Right renal cortex interstitium (tissue), 3 donors: ENCODE data around the gene RFX3. TPM values are rescaled to one million over a fixed set of nuclear protein-coding genes. Genes with fewer than 3 reads are reported as not detected.

Experiments used
- DNase-seq, 3 donors: peaks; one replicate each; pipeline ENCODE4 v3.0.0-alpha.2; 2013; ENCODE audit warnings: low read depth in 3 of 3, low spot score in 2 of 3
- polyA plus RNA-seq, 3 donors: library from polyadenylated mRNA; unstranded; fragments of 120-200 nt; gene quantifications; one replicate each; pipeline ENCODE4 v1.2.1, GENCODE V29; 2013; ENCODE audit not compliant: insufficient read length in 3 of 3

Gene RFX3
- polyA plus RNA-seq, 3 donors, result 15.9 to 18.0 (median 17.4) TPM

DNA sequence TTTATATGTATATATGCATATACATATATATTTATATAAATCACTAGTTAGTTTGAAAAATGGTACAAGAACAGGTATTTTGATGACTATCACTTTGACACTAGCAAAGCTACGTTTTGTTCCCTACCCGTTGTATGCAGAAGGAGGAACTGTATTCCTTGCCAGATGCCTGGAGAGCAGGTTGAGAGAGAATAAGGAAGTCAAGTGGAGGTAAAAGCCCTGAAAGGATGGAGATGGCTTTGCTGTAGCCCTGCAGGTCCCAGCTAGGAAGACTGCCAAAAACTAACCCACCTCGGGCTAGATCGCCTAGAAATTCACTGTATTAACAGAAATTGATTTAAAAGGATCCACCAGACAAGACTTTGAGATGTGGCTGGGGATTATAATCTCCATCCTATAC is 229.3 kb downstream of the RFX3 start:
- no peak for DNase-seq

- no peak for DNase-seq
These were observed 233.5 kb downstream of the RFX3 start for GRCh38 chr9:3292311-3292710.

GRCh38 chr9:3290231-3290840 is 235.5 kb downstream of the RFX3 start:
- DNase-seq, result no peak

- DNase-seq, result no peak
These were observed 237.1 kb downstream of the RFX3 start for GRCh38 chr9:3288686-3289085.

DNA sequence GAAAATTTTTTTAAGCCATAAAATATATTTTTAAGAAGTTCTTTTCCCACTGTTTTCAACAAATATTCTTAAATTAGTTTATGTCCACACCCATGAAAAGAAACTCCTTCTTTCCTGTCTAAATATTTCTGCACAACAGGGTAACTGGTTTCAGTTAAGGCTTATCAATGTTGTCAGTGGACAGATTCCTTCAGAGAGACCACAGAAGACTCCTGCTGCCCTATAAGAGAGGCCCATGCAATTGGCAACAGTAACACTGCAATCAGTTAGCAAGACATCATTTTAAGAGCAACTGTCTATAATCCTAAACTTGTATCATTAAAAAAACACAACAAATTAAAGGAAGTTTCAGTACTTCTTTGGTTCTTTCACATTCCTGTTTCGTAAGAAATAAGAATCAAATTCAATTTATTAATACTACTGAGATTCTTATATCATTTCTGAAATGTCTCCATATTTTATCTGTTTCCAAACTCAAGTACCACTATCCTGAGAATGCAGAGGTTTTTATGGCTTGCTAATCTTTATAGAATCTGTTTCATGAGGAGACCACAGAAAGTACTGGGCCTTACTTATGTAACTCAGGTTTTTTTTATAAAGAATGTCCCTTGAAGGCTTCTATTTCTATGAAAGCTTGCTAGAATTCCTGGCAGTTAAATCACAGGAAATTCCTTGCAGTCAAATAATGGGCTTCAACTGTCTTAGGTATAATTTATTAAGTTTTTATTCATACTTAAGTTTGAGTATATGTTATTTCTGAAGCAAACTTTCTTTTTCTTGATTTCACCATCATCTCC is 240.2 kb downstream of the RFX3 start:
- no peak for DNase-seq

GRCh38 chr9:3282365-3282764 is 243.4 kb downstream of the RFX3 start:
- DNase-seq, result no peak

DNA sequence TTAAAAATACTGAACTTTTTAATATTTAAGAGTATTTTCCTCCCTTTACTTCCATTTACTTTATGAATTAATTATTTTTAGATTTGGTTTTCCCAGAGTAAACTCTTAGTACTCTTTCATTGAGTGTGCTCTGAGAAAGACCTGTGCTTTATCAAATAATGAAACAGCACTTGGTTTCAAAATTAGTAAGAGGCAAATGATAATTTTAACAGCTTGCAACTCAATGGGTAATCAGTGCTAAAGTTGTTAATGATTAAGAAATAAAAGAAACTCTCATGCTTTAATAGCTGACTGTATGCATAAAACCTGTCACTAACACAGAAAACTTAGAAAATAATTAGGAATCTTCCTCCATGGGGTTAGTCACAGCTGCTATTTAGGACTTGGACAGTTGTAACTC is 244.4 kb downstream of the RFX3 start:
- DNase-seq, result no peak

GRCh38 chr9:3277200-3277599 is 248.6 kb downstream of the RFX3 start:
- DNase-seq, result no peak

DNA sequence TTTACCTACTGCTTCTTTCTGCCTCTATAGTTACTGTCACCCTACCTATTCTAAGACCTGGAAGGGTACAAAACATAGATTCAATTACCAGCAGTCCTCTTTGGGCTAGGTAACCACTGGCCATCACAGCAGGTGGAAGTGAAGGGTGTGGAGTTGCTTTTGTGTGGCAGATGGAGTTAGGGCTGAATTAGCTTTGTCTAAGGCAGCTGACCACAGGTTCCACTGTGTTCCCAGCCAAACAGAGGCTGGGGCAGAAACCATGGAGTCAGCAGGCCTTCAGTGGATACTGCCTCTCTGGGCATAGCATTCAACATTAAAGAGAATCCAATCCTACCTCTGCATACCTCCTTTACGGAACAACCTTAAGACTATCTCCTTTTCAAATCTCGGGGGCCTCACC is 254.2 kb downstream of the RFX3 start:
- DNase-seq, result no peak

DNA sequence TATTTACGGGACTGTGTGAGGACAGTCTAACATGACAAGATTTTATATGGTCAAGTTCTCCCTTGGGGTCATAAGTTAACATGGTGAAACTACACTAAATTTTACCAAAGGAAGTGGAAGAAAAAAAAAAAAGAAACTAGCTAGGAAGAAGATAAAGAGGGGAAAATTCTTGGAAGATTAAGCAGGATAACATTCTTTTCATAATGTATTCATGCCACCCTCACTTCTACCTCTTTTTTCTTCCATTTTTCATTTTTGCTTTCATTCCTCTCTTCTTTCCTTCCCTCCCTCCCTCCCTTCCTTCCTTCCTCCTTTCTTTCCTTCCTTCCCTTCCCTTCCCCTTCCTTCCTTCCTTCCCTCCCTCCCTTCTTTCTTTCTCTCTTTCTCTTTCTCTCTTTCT is 254.6 kb downstream of the RFX3 start:
- no peak for DNase-seq

DNA sequence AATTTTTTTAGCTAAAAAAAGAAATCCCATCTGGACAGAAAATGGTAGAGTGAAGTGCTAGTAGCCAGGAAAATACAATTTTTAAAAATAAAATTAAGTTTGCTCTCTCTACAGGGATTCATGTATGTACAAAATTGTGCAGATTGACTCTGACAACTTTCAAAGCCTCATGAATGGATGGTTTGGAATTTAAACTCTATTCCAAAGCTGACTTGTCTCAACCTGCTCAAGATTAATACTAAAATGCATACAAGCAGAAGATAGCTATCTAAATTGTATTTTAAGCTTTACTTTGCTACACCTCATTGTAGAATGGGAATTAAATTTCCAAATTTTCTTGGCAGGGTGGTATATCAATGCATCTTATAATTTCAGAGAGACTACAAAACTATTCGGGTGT is 257.6 kb downstream of the RFX3 start:
- no peak for DNase-seq

DNA sequence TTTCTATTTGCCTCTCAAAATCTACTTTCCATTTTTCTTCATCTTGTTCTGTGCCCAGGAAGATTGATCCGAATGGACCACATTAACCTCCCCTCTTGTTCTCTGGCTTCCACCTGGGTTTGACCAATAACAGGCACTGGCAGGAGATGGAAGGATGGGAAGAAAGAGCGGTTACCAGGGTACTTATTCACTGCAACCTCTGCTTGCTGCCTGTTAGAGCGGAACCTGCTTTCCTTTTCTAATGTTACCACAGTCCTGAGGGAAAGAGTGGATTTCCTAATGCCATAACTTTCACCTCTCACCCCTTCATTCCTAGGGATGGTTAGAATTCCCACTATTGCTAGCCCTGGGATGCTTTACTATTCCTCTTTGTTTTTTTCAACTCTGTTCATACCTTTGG is 262.1 kb downstream of the RFX3 start:
- DNase-seq, result no peak

- no peak for DNase-seq
These were observed 262.8 kb downstream of the RFX3 start for GRCh38 chr9:3262826-3263529.

DNA sequence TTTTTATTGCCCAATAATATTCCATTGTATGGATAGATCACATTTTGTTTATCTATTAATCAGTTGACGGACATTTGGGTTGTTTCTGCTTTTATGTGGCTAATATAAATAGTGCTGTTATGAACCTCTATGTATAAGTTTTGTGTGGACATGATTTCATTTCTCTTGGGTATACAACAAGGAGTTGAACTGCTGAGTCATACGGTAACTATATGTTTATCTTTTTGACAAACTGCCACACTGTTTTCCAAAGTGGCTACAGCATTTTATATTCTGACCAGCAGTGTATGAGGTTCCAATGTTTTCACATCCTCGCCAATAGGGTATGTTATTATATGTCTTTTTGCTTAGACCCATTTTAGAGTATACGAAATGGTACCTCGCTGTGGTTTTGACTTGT is 264.3 kb downstream of the RFX3 start:
- DNase-seq, result no peak

GRCh38 chr9:3256571-3257330 is 269.1 kb downstream of the RFX3 start:
- no peak for DNase-seq

- DNase-seq, result no peak
These were observed 274.5 kb downstream of the RFX3 start for GRCh38 chr9:3251309-3251708.

DNA sequence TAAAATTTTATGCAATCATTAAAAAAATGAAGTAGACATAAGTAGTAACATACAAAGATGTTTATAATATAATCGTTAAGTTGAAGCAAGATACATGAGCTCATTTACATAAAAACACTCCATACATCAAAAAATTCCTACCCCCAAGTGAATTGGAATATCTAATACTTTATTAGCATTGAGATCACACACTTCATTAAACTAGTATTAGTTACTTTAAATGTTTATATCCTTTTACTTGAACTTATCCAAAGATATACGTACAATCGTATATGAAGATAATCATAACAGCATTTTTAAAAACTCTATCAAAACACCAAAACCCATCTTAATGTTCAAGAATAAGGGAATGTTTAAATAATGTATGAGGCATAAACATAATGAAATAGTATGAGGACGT is 275.1 kb downstream of the RFX3 start:
- no peak for DNase-seq

GRCh38 chr9:3247211-3247610 is 278.6 kb downstream of the RFX3 start:
- no peak for DNase-seq

GRCh38 chr9:3246241-3246640 is 279.6 kb downstream of the RFX3 start:
- DNase-seq, result no peak

DNA sequence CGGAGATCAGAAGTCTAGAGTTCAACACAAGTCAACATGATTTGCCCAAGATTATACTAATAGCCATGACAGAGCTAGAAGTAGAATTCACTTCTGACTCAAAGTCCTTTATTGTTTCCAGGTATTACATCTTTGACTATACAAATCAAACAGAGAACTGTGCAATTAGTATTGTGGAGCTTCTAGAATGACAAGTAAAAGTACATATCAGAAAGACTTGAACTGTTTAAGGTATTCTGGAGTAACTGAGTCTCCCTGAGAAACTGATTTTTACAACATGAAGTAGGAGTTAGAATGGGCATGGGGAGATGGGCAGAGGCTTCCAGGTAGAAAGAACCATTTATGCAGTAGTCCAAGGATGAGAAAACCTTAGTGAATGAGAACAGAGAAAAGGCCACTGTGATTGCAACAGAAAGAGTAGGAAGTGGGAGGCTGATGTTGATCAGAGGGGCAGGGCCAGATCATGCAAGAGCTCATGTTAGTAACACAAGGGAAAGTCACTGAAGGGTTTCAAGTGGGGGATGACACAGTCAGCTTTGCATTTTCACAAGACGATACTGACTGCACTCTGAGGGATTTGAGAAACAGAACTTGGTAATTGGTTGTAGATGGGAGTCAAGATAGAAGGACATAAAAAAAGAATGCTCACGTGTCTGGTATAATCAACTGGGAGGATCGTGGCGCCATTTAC is 280.7 kb downstream of the RFX3 start:
- no peak for DNase-seq

GRCh38 chr9:3243683-3244082 is 282.1 kb downstream of the RFX3 start:
- no peak for DNase-seq
